ENCODE measurements around the gene EPS8L2. TPM values are rescaled to one million over a fixed set of nuclear protein-coding genes. Genes with fewer than 3 reads are reported as not detected.

The EPS8L2 gene
- total RNA-seq, 3 donors from 2014 or later, result 6.1 to 151 (median 115) TPM

DNA sequence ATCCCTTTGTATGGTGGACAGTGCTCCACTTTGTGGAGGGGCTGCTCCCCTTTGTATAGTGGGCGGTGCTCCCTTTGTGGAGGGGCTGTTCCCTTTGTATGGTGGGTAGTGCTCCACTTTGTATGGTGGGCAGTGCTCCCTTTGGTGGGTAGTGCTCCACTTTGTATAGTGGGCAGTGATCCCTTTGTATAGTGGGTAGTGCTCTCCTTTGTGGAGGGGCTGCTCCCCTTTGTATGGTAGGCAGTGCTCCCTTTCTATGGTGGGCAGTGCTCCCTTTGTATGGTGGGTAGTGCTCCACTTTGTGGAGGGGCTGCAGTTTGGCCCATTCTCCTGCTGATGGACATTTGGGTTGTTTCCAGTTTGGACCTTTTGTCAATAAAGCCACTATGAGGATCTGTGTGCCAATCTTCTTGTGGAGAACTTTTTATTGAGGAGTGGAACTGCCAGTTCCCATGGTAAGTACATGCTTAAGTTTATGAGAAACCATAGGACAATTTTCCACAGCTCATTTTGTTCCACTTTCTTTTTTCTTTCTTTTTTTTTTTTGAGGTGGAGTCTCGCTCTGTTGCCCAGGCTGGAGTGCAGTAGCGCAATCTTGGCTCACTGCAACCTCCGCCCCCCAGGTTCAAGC lies 36.7 kb downstream of the EPS8L2 start:
- H3K27ac ChIP-seq, result no peak overlapping the region
- DNase-seq (ENCODE audit: low spot score in 2 of 2), result no peak
- TF ChIP-seq POLR2A (IDR thresholded peaks at IDR 0.05) (no peak), POLR2AphosphoS5 (IDR thresholded peaks at IDR 0.05) (no peak), CTCF (IDR thresholded peaks at IDR 0.05) (no peak)
- intact Hi-C loops (cut with DNase I; ENCODE audit: low total_unique reads), result no loop called here
- no peaks in the 10 kb centered on the region for H3K27me3 ChIP-seq
- H3K4me1 ChIP-seq, result no peaks in the 10 kb centered on the region
- H3K9me3 ChIP-seq, result no peaks in the 10 kb centered on the region
- no peak overlapping the region for H3K4me3 ChIP-seq
- H3K36me3 ChIP-seq, result no peaks in the 10 kb centered on the region

DNA sequence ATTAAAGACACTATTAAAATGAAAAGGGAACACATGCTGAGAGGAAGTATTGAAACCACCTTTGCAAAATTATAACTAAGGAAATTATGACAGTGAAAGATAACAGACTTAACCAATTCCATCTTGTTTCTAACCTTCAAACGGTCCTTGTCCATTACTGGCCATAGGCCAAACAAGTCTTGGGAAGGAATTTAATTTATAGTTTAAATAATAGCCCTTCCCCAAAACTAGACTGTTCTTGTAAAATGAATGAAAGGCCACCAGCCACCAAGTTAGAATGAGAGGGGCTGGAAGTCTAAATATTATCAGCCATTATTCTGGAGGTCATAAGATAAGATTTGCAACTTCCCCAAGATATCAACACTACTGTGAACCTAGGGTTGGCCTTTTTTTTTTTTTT lies 39.4 kb downstream of the EPS8L2 start:
- Histone ChIP-seq H3K4me1 (peaks cover 0 to 9% of the 10 kb centered on the region in 2 donors), H3K9me3 (no peaks in the 10 kb centered on the region), H3K36me3 (no peaks in the 10 kb centered on the region), H3K4me3 (no peak overlapping the region), H3K27me3 (no peaks in the 10 kb centered on the region), H3K27ac (no peak overlapping the region)
- intact Hi-C loops (cut with DNase I; ENCODE audit: low total_unique reads), result loop anchor here (5.0 kb wide), 1 partner anchor 1832 kb away; no protein-coding TSS in a partner anchor
- no peak for TF ChIP-seq POLR2A (IDR thresholded peaks at IDR 0.05)
- DNase-seq (ENCODE audit: low spot score in 2 of 2), result no peak

DNA sequence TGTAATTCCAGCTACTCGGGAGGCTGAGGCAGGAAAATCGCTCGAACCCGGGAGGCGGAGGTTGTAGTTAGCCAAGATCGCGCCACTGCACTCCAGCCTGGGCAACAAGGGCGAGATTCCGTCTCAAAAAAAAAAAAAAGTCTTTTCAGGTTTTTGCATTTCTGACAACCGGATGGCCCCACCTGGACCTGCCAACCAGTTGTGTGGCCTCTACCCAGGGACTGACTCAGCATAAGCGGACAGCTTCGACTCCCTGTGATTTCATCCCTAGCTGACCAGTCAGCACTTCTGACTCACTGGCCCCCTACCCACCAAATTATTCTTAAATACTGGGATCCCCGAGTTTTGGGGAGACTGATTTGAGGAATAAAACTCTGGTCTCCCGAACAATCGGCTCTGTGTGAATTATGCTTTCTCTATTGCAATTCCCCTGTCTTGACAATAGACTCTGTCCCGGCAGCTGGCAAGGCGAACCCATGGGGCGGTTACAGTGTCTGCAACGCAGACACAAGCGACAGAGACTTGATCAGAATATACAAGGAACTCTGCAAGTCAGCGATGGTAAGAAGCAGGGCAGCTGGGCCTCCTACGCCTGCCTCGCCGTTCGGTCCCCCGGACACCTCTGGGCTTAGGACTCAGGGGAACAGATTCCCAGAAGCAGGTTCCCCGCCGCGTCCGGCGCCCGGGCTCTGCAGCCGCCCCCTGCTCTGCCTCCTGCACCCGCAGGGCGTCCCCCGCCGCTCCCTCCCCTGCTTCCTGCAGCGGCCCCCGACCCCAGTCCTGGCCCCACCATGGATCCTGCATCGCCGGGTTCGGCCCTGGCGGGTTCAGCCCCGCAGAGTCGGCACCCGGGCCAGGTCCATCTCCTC lies 40.5 kb downstream of the EPS8L2 start:
- Histone ChIP-seq H3K9me3 (no peaks in the 10 kb centered on the region), H3K27ac (peak overlapping the region; percentile 81 to 84), H3K27me3 (no peaks in the 10 kb centered on the region), H3K4me3 (peak overlapping the region; percentile 84 to 97 (median 89)), H3K4me1 (peaks cover 0 to 9% of the 10 kb centered on the region in 2 donors), H3K36me3 (no peaks in the 10 kb centered on the region)
- TF ChIP-seq POLR2A (IDR thresholded peaks at IDR 0.05), result no peak
- no peak for TF ChIP-seq POLR2AphosphoS5 (IDR thresholded peaks at IDR 0.05)
- no peak for TF ChIP-seq CTCF (IDR thresholded peaks at IDR 0.05)
- no peak for DNase-seq (ENCODE audit: low spot score in 2 of 2)
- intact Hi-C loops (cut with DNase I; ENCODE audit: low total_unique reads), result loop anchor here (5.0 kb wide), 1 partner anchor 1831 kb away; no protein-coding TSS in a partner anchor

DNA sequence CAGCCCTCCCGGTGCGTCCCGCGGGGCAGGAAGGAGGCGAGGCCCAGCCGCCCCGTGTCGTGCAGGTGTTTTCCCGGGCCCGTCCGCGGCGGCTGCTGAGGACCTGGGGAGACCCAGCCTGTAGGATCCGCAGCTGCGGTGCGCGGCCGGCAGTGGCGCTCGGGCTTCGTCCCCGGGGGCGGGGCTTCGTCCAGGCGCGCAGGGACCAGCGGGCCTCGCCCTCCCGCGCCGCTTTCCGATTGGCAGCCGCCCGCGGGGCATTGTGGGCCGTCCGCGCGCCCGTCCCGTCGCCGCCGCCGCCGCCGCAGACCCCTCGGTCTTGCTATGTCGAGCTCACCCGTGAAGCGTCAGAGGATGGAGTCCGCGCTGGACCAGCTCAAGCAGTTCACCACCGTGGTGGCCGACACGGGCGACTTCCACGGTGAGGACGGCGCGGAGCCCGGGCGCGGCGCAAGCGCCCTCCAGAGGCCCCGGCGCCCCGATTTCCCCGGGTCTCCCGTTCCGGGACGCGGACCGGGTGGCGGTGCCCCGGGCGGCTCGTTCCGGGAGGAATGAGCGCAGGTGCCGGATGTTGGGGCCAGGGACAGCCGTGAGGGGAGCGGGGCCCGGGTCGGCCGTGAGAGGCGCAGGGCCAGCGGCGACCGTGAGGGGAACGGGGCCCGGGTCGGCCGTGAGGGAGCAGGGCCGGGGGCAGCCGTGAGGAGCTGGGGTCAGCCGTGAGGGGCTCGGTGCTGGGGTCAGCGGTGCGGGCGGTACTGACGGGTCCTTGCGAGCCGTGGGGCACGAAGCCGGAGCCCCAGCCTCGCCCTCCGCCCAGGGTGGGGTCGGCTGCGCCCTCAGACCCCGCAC lies 41.4 kb downstream of the EPS8L2 start, which contains the start of gene TALDO1:
TSS of gene TALDO1 (plus strand) at position 307 of the 849 bp plus-strand sequence. CDS start at position 325, 18 bp downstream.
- DNase-seq (ENCODE audit: low spot score in 2 of 2), result peak; percentile 86 to 91
- Histone ChIP-seq H3K9me3 (no peaks in the 10 kb centered on the region), H3K4me1 (peaks cover 0 to 9% of the 10 kb centered on the region in 2 donors), H3K27me3 (no peaks in the 10 kb centered on the region), H3K36me3 (no peaks in the 10 kb centered on the region), H3K27ac (peak within 1 kb of the TSS; percentile 81 to 84), H3K4me3 (peak within 1 kb of the TSS; percentile 84 to 97 (median 89))
- intact Hi-C loops (cut with DNase I; ENCODE audit: low total_unique reads), result loop anchor here (5.0 kb wide), 1 partner anchor 1830 kb away; no protein-coding TSS in a partner anchor
- peak; percentile 41 to 58 (median 53) for TF ChIP-seq POLR2AphosphoS5 (IDR thresholded peaks at IDR 0.05)
- TF ChIP-seq CTCF (IDR thresholded peaks at IDR 0.05), result peak in 1 of 3 donors; percentile 24
- TF ChIP-seq POLR2A (IDR thresholded peaks at IDR 0.05), result no peak

GRCh38 chr11:748007-748359 lies 42.0 kb downstream of the EPS8L2 start:
- DNase-seq (ENCODE audit: low spot score in 2 of 2), result no peak
- Histone ChIP-seq H3K4me1 (peaks cover 0 to 9% of the 10 kb centered on the region in 2 donors), H3K27me3 (no peaks in the 10 kb centered on the region), H3K27ac (peak overlapping the region; percentile 81 to 84), H3K4me3 (peak overlapping the region; percentile 84 to 97 (median 89)), H3K36me3 (no peaks in the 10 kb centered on the region), H3K9me3 (no peaks in the 10 kb centered on the region)
- intact Hi-C loops (cut with DNase I; ENCODE audit: low total_unique reads), result loop anchor here (5.0 kb wide), 1 partner anchor 1829 kb away; no protein-coding TSS in a partner anchor
- TF ChIP-seq CTCF (IDR thresholded peaks at IDR 0.05), result no peak
- TF ChIP-seq POLR2AphosphoS5 (IDR thresholded peaks at IDR 0.05), result no peak
- TF ChIP-seq POLR2A (IDR thresholded peaks at IDR 0.05), result no peak
